ENCODE results near the gene NEGR1.

GRCh38 chr1:71559880-71560279 is 722.5 kb downstream of the NEGR1 start:
- TF ChIP-seq CTCF (IDR thresholded peaks at IDR 0.05 in 4 of 5, conservative IDR thresholded peaks at IDR 0.05 in 1 of 5), result no peak
- no peak for TF ChIP-seq POLR2A (IDR thresholded peaks at IDR 0.05)
